D721Med (cell line): ENCODE results near the gene C1QTNF2.

Experiments
- DNase-seq: peaks from one replicate; pipeline ENCODE4 v3.0.0; 2011; ENCODE audit warnings: low spot score; ENCODE audit not compliant: insufficient read length
- FAIRE-seq: peaks from 2 replicates; lab custom pipeline; 2011; peaks lifted over from hg19 to GRCh38; lab: Jason Lieb, UNC
- TF ChIP-seq, protein P1 (sequence below): IDR thresholded peaks from 2 replicates; pipeline ENCODE4 v1.5.1; 2012; ENCODE audit warnings: mild to moderate bottlenecking, control low read depth; ENCODE audit not compliant: insufficient read depth; ENCODE audit errors: missing control alignments

Gene C1QTNF2

DNA sequence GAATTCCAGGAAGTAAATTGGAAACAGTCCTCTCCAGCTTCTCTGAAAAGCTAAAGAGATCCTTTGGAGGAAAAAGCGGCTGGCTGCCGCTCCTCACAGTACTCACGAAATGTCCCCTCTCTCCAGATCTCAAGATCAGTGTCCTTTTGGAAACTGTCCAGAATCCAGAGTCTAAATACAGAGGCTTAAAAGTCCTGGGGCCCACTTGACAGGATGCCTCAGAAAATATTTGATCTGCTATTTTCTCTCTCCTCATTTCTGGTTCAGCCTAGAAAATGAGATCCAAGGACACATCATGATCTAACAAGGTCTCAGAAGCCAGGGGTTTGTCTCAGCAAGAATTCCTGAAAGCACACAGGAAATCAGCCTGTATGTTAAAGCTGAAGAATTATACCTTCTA lies 7.2 kb downstream of the C1QTNF2 start:
- TF ChIP-seq, protein P1, sequence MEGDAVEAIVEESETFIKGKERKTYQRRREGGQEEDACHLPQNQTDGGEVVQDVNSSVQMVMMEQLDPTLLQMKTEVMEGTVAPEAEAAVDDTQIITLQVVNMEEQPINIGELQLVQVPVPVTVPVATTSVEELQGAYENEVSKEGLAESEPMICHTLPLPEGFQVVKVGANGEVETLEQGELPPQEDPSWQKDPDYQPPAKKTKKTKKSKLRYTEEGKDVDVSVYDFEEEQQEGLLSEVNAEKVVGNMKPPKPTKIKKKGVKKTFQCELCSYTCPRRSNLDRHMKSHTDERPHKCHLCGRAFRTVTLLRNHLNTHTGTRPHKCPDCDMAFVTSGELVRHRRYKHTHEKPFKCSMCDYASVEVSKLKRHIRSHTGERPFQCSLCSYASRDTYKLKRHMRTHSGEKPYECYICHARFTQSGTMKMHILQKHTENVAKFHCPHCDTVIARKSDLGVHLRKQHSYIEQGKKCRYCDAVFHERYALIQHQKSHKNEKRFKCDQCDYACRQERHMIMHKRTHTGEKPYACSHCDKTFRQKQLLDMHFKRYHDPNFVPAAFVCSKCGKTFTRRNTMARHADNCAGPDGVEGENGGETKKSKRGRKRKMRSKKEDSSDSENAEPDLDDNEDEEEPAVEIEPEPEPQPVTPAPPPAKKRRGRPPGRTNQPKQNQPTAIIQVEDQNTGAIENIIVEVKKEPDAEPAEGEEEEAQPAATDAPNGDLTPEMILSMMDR = no peak
- DNase-seq (no peak), FAIRE-seq (no peak)

DNA sequence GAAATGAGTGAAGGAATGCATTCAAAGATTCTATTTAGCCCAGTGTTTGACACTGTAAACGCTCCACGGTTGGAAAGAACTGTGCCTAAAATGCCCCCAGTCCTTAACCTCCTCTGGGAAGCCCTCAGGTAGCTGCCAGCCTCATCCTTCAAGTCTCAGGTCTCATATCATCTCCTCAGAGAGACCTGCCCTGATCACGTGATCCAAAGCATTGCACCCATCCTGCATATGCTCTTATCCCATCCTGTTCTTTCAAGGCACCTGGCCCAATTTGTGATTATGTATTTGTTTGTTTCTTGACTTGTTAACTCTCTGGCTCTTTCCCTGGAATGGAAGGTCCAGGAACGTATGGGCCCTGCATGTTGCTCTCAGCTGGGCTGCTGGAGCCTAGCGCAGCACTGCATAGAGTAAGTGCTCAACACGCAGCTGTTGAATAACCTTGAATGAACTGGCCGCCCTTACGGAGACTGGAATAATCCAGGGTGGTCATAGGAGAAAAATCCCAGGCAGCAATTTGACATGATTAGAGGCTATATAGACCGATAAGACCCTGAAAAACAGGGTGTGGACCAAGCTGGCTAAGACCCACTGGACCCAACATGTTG lies 8.7 kb downstream of the C1QTNF2 start:
- DNase-seq = no peak
- no peak for FAIRE-seq
- TF ChIP-seq, protein P1 = no peak

GRCh38 chr5:160360310-160360709 lies 10.1 kb downstream of the C1QTNF2 start:
- TF ChIP-seq, protein P1 = no peak
- DNase-seq = no peak
- no peak for FAIRE-seq

DNA sequence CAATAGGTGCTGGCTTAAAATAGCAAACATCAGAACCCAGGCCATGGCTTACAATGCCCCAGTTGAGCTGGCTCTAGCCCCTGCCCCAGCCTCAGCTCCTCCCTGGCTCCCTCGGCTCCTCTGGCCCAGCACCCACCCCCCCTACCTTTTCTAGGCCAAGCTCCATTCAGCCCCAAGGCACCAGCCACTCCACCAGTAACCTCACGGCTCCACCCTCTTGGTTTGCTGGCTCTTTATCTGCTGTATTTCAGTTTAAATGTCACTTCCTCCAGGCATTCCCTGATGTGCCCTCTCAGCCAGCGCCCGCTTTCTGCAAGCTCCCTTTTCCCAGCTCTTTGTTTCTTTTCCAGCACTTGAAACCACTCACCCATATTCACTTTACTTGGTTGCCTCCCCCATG lies 10.6 kb downstream of the C1QTNF2 start:
- FAIRE-seq (no peak), DNase-seq (no peak)
- TF ChIP-seq, protein P1 = no peak

DNA sequence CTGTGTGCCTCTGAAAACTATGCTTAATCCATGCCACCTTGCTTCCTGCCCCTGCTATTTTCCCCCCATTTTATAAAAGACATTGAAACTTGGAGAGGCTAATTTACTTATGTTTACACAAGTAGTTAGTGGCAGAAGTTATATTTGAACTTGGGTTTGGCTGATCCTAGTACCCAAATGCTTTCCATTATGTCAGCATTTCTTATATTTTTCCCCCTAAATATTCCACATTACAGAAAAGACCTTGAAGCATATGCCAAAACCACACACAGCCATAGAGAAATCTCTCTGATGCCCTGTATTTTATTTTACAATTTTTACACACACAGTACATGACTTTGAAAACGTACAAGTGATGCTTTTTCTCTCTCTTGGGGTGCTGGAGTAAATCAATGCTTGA lies 11.2 kb downstream of the C1QTNF2 start:
- TF ChIP-seq, protein P1 = no peak
- no peak for DNase-seq
- no peak for FAIRE-seq

DNA sequence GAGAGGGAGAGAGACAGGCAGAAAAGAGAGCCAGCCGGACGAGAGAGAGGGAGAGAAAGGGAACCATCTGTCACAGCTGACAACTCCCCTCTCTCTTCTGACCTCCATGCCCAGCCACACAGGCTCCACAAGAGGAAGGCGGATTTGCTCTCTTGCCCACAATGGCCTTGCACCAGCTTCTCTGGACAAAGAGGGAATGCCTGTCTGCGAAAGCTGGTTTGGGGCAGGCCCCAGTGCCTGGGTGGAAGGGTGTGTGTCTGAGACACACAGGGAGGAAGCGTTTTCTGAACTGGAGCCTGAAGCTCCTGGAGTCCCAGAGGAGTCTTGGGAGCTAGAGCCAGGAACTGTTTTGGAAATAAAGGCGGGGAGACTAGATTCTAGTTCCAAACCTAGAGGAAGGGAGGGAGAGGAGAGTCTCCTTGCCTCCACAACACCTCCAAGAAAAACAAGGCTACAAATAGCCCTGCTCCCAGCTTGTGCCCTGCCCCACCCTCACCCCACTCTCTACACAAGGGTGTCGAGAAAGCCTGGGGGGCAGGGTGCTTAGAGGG lies 12.5 kb downstream of the C1QTNF2 start:
- TF ChIP-seq, protein P1 = no peak
- DNase-seq = no peak
- no peak for FAIRE-seq

DNA sequence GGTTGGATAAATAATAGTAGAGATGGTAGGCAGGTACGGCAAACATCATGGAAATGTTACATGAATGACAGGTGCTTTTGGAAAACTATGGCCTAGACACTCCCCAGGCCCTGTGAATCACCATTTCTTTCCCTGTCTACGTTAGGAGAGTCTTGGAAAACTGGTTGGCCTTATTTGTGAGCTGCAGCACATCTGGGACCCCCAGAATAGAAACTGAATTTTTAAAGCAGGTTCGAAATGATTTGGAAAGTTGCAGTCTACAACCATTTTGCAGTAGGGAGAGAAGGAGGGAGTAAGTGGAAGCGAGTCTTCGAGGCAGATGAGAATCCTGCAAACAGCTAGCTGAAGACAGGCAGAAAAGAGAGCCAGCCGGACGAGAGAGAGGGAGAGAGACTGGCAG lies 13.0 kb downstream of the C1QTNF2 start:
- no peak for FAIRE-seq
- TF ChIP-seq, protein P1 = no peak
- DNase-seq = no peak
